SK-N-SH (cell line): ENCODE results near the gene NRL.

Experiments used
- EP300 ChIP-seq, 2 experiments: IDR thresholded peaks; 2 replicates each; pipeline versions ENCODE4 v1.4.0 to v1.6.1; 2012; ENCODE audit warnings: borderline replicate concordance in 1 of 2, low read depth in 1 of 2, low read length in 1 of 2
- FOXM1 ChIP-seq: IDR thresholded peaks from 2 replicates; pipeline ENCODE4 v1.4.0; 2012; ENCODE audit warnings: low read depth, mild to moderate bottlenecking
- GABPA ChIP-seq: IDR thresholded peaks from 2 replicates; pipeline ENCODE4 v1.4.0; 2012; ENCODE audit warnings: low read depth, mild to moderate bottlenecking
- GATA2 ChIP-seq: sonication (generic); formaldehyde crosslinking; IDR thresholded peaks from 2 replicates; pipeline ENCODE4 v1.5.0; 2020; ENCODE audit warnings: mild to moderate bottlenecking, missing genetic modification reagents
- RAD21 ChIP-seq: IDR thresholded peaks from 2 replicates; pipeline ENCODE4 v1.6.1; 2012; ENCODE audit warnings: mild to moderate bottlenecking, low read length
- SMC3 ChIP-seq: IDR thresholded peaks from 2 replicates; pipeline ENCODE4 v1.6.1; 2012; ENCODE audit warnings: low read depth, low read length, improper control_type of control experiment
- TF ChIP-seq, protein P1 (sequence below): fragments of 200-600 bp; sonication (generic); IDR thresholded peaks from 2 replicates; pipeline ENCODE4 v1.6.1; 2017; ENCODE audit warnings: antibody characterized with exemption, mild to moderate bottlenecking, moderate library complexity
- TF ChIP-seq, protein P2 (sequence below): IDR thresholded peaks from 2 replicates; pipeline ENCODE4; 2012

DNA sequence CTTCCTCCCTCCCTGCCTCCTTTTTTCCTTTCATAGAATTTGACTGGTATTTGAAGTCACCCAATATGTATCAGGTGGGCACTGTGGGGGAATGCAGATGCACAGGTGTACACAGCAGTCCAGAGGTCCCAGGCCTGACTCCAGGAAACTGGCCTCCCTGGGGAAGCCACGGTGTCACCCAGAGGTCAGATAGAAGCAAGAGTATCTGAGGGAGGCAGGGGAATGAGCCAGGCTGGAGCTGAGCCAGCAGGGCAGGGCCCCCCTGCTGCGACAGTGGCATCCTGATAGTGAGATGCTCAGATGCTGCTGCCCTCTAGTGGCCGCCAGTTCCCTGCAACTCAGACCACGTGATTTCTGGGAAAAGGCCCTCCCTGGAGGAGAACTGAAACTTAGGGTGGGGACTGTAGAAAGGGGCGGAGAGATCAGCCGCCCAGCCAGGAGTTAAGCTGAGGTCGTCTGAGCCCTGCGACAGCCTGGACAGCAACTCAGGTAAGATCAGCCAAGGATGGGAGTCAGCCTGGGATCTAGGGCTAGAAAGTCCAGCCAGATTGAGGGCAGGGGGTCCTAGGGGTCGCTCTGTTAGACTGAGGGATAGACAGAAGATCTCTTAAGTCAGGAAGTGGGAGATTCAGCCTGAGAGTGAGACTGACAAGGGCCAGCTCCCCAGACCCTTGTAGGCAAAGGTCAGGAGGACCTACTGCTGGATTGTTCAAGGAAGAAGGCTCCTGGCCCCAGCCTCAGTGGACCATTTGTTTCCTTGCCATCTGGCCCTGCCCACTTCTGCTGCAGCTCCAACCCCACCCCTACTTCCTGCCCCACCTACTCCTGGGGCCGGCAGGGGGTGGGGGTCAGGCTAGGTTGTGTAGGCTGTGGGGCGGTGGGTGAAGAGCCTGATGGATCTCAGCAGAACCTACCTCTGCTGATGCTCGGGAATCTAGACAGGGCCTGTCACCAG is 46.4 kb upstream of the NRL start, which contains the start of gene IRF9:
- TF ChIP-seq, protein P1, sequence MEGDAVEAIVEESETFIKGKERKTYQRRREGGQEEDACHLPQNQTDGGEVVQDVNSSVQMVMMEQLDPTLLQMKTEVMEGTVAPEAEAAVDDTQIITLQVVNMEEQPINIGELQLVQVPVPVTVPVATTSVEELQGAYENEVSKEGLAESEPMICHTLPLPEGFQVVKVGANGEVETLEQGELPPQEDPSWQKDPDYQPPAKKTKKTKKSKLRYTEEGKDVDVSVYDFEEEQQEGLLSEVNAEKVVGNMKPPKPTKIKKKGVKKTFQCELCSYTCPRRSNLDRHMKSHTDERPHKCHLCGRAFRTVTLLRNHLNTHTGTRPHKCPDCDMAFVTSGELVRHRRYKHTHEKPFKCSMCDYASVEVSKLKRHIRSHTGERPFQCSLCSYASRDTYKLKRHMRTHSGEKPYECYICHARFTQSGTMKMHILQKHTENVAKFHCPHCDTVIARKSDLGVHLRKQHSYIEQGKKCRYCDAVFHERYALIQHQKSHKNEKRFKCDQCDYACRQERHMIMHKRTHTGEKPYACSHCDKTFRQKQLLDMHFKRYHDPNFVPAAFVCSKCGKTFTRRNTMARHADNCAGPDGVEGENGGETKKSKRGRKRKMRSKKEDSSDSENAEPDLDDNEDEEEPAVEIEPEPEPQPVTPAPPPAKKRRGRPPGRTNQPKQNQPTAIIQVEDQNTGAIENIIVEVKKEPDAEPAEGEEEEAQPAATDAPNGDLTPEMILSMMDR: peak; percentile 95
- TF ChIP-seq GABPA (no peak), RAD21 (peak; percentile 76), FOXM1 (no peak), EP300 (IDR thresholded peaks at IDR 0.05; ENCODE audit: borderline replicate concordance in 1 of 2, low read depth in 1 of 2, low read length in 1 of 2) (peak; percentile 18 to 62; a peak in 3 of 4 replicates), GATA2 (CRISPR knock-in tag) (no peak), SMC3 (peak; percentile 63)
- TF ChIP-seq, protein P2, sequence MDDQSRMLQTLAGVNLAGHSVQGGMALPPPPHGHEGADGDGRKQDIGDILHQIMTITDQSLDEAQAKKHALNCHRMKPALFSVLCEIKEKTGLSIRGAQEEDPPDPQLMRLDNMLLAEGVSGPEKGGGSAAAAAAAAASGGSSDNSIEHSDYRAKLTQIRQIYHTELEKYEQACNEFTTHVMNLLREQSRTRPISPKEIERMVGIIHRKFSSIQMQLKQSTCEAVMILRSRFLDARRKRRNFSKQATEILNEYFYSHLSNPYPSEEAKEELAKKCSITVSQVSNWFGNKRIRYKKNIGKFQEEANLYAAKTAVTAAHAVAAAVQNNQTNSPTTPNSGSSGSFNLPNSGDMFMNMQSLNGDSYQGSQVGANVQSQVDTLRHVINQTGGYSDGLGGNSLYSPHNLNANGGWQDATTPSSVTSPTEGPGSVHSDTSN: peak; percentile 45; the same call in 1 of the 2 replicates
